Smooth muscle cell (in vitro differentiated cells): Measurements from ENCODE around the gene MYO3B. TPM values are rescaled to one million over a fixed set of nuclear protein-coding genes. Genes with fewer than 3 reads are reported as not detected.

Experiments
- DNase-seq: peaks from one replicate; lab custom pipeline; 2025; ENCODE audit not compliant: unreplicated experiment; lab: John Stamatoyannopoulos, UW
- H2AFZ ChIP-seq: fragments of 200-600 bp; sonication (generic); 2 replicates; pipeline ENCODE4 v1.6.0; 2016; ENCODE audit warnings: antibody characterized with exemption, low read depth, mild to moderate bottlenecking
- H3F3A ChIP-seq: fragments of 200-600 bp; sonication (generic); 2 replicates; pipeline ENCODE4 v1.6.0; 2017; ENCODE audit warnings: antibody characterized with exemption, low read depth
- H3K27ac ChIP-seq: fragments of 200-600 bp; sonication (generic); 2 replicates; pipeline ENCODE4 v1.5.1; 2016; ENCODE audit warnings: low read depth, mild to moderate bottlenecking
- H3K27me3 ChIP-seq: fragments of 200-600 bp; sonication (generic); 2 replicates; pipeline ENCODE4 v1.6.1; 2016; ENCODE audit warnings: low read depth, mild to moderate bottlenecking
- H3K36me3 ChIP-seq: fragments of 200-600 bp; sonication (generic); 2 replicates; pipeline ENCODE4 v1.5.1; 2016; ENCODE audit warnings: low read depth
- H3K4me1 ChIP-seq: fragments of 200-600 bp; sonication (generic); 2 replicates; pipeline ENCODE4 v1.5.1; 2016; ENCODE audit warnings: low read depth
- H3K4me2 ChIP-seq: fragments of 200-600 bp; sonication (generic); 2 replicates; pipeline ENCODE4 v1.6.0; 2016; ENCODE audit warnings: mild to moderate bottlenecking
- H3K4me3 ChIP-seq: fragments of 200-600 bp; sonication (generic); 2 replicates; pipeline ENCODE4 v1.5.1; 2016; ENCODE audit warnings: mild to moderate bottlenecking
- H3K79me2 ChIP-seq: fragments of 200-600 bp; sonication (generic); 2 replicates; pipeline ENCODE4 v1.6.0; 2016; ENCODE audit warnings: low read depth, mild to moderate bottlenecking
- H3K9ac ChIP-seq: fragments of 200-600 bp; sonication (generic); 2 replicates; pipeline ENCODE4 v1.6.0; 2016; ENCODE audit warnings: low read depth
- H3K9me3 ChIP-seq: fragments of 200-600 bp; sonication (generic); replicated peaks from 2 replicates; pipeline ENCODE4 v1.5.1; 2016; ENCODE audit warnings: low read depth
- H4K20me1 ChIP-seq: fragments of 200-600 bp; sonication (generic); 2 replicates; pipeline ENCODE4 v1.6.0; 2016; ENCODE audit warnings: low read depth
- CTCF ChIP-seq: fragments of 200-600 bp; sonication (generic); IDR thresholded peaks from 2 replicates; pipeline ENCODE4 v1.5.1; 2017; ENCODE audit warnings: borderline replicate concordance, mild to moderate bottlenecking, antibody characterized with exemption; ENCODE audit not compliant: insufficient read depth, poor library complexity, severe bottlenecking
- WGBS: methylation state at CpG from one replicate; pipeline ENCODE4 v1.1.7; 2016; ENCODE audit warnings: low lambda C conversion rate; 5-methylcytosine and 5-hydroxymethylcytosine counted together
- polyA plus RNA-seq: library from polyadenylated mRNA; unstranded; fragments of >200 nt; fragmentation: Nextera tagmentation; extraction: Ambion mirVana; gene quantifications from 2 replicates; pipeline ENCODE4 v1.2.1, GENCODE V29; 2016
- total RNA-seq: library from RNA; depleted of rRNA; stranded (reverse); fragments of >200 nt; gene quantifications from 2 replicates; pipeline ENCODE4 v1.2.3, GENCODE V29; 2014

The MYO3B gene
- total and polyA plus RNA-seq, 2 experiments from 2014 or later = 0.47 to 3.1 TPM

DNA sequence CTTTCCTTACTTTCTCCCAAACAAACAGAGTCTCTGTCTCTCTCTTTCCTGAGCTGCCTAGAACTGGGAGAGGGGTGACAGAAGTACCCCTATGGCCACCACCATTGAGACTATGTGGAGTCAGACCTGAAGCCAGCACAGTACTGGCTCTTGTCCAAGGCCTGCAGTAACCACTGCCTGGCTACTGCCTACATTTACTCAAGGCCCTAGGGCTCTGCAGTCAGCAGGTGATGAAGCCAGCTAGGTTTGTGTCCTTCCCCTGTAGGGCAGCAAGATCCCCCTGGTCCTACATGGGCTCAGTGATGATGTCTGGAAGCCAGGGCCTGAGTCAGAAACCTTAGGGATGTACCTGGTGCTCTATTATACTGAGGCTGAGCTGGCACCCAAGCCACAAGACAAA is 12.2 kb downstream of the MYO3B start:
- no peak overlapping the region for H2AFZ ChIP-seq
- H3K4me2 ChIP-seq = no peak overlapping the region
- no peaks in the 10 kb centered on the region for H3K4me1 ChIP-seq
- H3K4me3 ChIP-seq = no peak overlapping the region
- H4K20me1 ChIP-seq = no peaks in the 10 kb centered on the region
- no peak overlapping the region for H3K27ac ChIP-seq
- no peak for DNase-seq
- H3K9me3 ChIP-seq = peaks cover 4% of the 10 kb centered on the region
- H3F3A ChIP-seq = no peaks in the 10 kb centered on the region
- H3K79me2 ChIP-seq = no peaks in the 10 kb centered on the region
- no peaks in the 10 kb centered on the region for H3K36me3 ChIP-seq
- H3K27me3 ChIP-seq = no peaks in the 10 kb centered on the region
- no peak overlapping the region for H3K9ac ChIP-seq
- no peak for TF ChIP-seq CTCF

DNA sequence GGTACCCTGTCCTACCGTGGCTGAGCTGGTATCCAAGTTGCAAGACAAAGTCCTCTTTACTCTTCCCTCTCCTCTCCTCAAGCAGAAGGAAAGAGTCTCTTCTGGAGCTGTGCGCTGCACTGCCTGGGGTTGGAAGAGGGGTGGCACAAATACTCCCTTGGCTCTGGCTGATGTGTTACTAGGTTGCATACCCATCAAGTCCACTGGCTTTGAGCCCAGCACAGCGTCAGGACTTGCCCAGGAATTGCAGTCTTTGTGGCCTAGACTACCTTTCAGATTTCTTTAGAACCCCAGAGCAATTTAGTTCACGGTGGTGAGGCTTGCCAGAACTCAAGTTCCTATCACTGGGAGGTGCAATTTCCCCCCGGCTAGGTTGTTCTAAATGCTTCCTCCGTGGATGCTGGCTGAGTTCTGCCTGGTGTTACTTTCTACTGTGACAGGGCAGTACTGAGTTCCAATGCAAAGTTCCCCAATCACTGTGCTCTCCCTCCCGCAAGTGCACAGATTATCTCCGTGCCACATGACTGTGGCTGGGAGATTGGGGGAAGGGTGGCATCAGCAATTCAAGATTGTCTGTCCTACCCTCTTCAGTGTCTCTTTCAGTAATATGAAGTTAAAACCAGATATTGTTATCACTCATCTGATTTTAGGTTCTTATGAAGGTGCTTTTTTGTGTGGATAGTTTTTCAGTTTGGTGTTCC is 13.4 kb downstream of the MYO3B start:
- H3K9ac ChIP-seq = no peak overlapping the region
- no peak overlapping the region for H3K4me2 ChIP-seq
- H3K27ac ChIP-seq = no peak overlapping the region
- H3K36me3 ChIP-seq = no peaks in the 10 kb centered on the region
- H2AFZ ChIP-seq = no peak overlapping the region
- H3K27me3 ChIP-seq = no peaks in the 10 kb centered on the region
- no peaks in the 10 kb centered on the region for H3K4me1 ChIP-seq
- H3K9me3 ChIP-seq = peaks cover 4% of the 10 kb centered on the region
- 94% methylated on average over 8 of the region's 8 CpGs for WGBS
- no peak for TF ChIP-seq CTCF
- no peaks in the 10 kb centered on the region for H3K79me2 ChIP-seq
- H4K20me1 ChIP-seq = no peaks in the 10 kb centered on the region
- no peaks in the 10 kb centered on the region for H3F3A ChIP-seq
- H3K4me3 ChIP-seq = no peak overlapping the region
- no peak for DNase-seq

- Histone ChIP-seq H2AFZ (no peak overlapping the region), H3K79me2 (no peaks in the 10 kb centered on the region), H3K9ac (no peak overlapping the region), H3K4me2 (no peak overlapping the region), H3K27ac (no peak overlapping the region), H3K36me3 (no peaks in the 10 kb centered on the region), H3F3A (no peaks in the 10 kb centered on the region), H3K27me3 (no peaks in the 10 kb centered on the region), H3K4me3 (no peak overlapping the region), H3K9me3 (no peaks in the 10 kb centered on the region), H3K4me1 (no peaks in the 10 kb centered on the region), H4K20me1 (no peaks in the 10 kb centered on the region)
- TF ChIP-seq CTCF = no peak
- DNase-seq = no peak
- WGBS = 93% methylated on average over 3 of the region's 3 CpGs
Observed at GRCh38 chr2:170196963-170197362, 19.0 kb downstream of the MYO3B start.

DNA sequence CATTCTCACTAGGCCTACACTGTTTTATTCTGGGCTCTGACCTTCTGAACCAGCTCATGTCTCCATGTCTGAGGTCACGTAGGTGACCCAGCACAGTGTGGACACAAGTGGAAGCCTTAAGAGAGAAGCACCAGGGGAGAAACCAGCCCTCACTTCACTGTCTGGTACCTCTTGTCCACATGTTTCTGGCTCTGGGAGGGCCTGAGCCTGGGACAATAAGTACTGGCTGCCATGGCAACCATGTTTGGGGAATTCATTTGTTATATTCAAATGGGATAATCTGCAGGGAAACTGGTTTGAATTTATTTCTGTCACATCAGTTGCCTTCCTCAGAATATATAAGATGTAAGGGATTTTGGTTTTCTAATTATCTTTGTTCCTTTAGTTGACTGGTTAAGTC is 23.3 kb downstream of the MYO3B start:
- 100% methylated on average over 1 of the region's 1 CpG for WGBS
- H3K4me2 ChIP-seq = no peak overlapping the region
- H4K20me1 ChIP-seq = no peaks in the 10 kb centered on the region
- TF ChIP-seq CTCF = no peak
- H3K4me3 ChIP-seq = no peak overlapping the region
- H3K9me3 ChIP-seq = no peaks in the 10 kb centered on the region
- no peaks in the 10 kb centered on the region for H3F3A ChIP-seq
- no peaks in the 10 kb centered on the region for H3K4me1 ChIP-seq
- no peak overlapping the region for H3K27ac ChIP-seq
- H3K9ac ChIP-seq = no peak overlapping the region
- H2AFZ ChIP-seq = no peak overlapping the region
- no peaks in the 10 kb centered on the region for H3K79me2 ChIP-seq
- H3K27me3 ChIP-seq = no peaks in the 10 kb centered on the region
- no peak for DNase-seq
- no peaks in the 10 kb centered on the region for H3K36me3 ChIP-seq
